Vagina (tissue), 2 donors: ENCODE data around the gene TTLL13. TPM values are rescaled to one million over a fixed set of nuclear protein-coding genes. Genes with fewer than 3 reads are reported as not detected.

Experiments used
- DNase-seq, 2 donors: peaks; one replicate each; pipeline ENCODE4 v3.0.0-alpha.2; 2017; ENCODE audit errors: extremely low spot score in 2 of 2
- H3K27ac ChIP-seq: fragments of 200-600 bp; sonication (generic); one replicate; pipeline ENCODE4 v1.5.1; 2019
- H3K27me3 ChIP-seq: fragments of 200-600 bp; sonication (generic); one replicate; pipeline ENCODE4 v1.5.1; 2019
- H3K36me3 ChIP-seq, 2 donors: fragments of 200-600 bp; sonication (generic); one replicate each; pipeline ENCODE4 v1.5.1; 2017 to 2019
- H3K4me1 ChIP-seq: fragments of 200-600 bp; sonication (generic); one replicate; pipeline ENCODE4 v1.5.1; 2019
- H3K4me3 ChIP-seq, 2 donors: fragments of 200-600 bp; sonication (generic); 1 replicate in 1 of 2; 2 replicates in 1 of 2; pipeline ENCODE4 v1.5.1; 2016 to 2019
- H3K9me3 ChIP-seq: fragments of 200-600 bp; sonication (generic); one replicate; pipeline ENCODE4 v1.5.1; 2019
- CTCF ChIP-seq, 3 experiments: fragments of 450-650 bp in 2 of 3; fragments of 200-600 bp in 1 of 3; sonication (generic) in 1 of 3; IDR thresholded peaks; one replicate each; pipeline ENCODE4 v1.5.1; 2017 to 2019; ENCODE audit warnings: antibody characterized with exemption in 3 of 3, mild to moderate bottlenecking in 2 of 3, moderate library complexity in 2 of 3
- POLR2A ChIP-seq, 2 donors: fragments of 450-650 bp; IDR thresholded peaks; one replicate each; pipeline ENCODE4 v1.6.1; 2017; ENCODE audit warnings: antibody characterized with exemption in 2 of 2, mild to moderate bottlenecking in 2 of 2, moderate library complexity in 2 of 2
- POLR2AphosphoS5 ChIP-seq, 2 donors: sonication (generic); formaldehyde crosslinking; IDR thresholded peaks; one replicate each; pipeline ENCODE4 v1.9.0; 2017; ENCODE audit warnings: antibody characterized with exemption in 2 of 2, mild to moderate bottlenecking in 2 of 2, low read depth in 1 of 2; ENCODE audit not compliant: insufficient read depth in 1 of 2
- intact Hi-C: fragments of 100-400 bp; cut with DNase I; formaldehyde crosslinking; loops from one replicate; pipeline ENCODE4 v1.15.1; 2023
- total RNA-seq: library from RNA; depleted of rRNA; stranded (reverse); fragments of >200 nt; gene quantifications from one replicate; pipeline ENCODE4 v1.2.3, GENCODE V29; 2016

The TTLL13 gene, protein sequence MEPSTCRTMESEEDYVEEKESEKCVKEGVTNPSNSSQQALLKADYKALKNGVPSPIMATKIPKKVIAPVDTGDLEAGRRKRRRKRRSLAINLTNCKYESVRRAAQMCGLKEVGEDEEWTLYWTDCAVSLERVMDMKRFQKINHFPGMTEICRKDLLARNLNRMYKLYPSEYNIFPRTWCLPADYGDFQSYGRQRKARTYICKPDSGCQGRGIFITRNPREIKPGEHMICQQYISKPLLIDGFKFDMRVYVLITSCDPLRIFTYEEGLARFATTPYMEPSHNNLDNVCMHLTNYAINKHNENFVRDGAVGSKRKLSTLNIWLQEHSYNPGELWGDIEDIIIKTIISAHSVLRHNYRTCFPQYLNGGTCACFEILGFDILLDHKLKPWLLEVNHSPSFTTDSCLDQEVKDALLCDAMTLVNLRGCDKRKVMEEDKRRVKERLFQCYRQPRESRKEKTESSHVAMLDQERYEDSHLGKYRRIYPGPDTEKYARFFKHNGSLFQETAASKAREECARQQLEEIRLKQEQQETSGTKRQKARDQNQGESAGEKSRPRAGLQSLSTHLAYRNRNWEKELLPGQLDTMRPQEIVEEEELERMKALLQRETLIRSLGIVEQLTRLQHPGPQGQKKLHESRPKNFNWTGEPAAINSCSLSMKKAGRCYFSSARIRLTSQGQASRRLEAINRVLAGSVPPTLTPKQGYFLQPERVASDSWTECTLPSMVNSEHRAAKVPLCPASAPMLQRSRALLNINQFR
- total RNA-seq, result not detected

DNA sequence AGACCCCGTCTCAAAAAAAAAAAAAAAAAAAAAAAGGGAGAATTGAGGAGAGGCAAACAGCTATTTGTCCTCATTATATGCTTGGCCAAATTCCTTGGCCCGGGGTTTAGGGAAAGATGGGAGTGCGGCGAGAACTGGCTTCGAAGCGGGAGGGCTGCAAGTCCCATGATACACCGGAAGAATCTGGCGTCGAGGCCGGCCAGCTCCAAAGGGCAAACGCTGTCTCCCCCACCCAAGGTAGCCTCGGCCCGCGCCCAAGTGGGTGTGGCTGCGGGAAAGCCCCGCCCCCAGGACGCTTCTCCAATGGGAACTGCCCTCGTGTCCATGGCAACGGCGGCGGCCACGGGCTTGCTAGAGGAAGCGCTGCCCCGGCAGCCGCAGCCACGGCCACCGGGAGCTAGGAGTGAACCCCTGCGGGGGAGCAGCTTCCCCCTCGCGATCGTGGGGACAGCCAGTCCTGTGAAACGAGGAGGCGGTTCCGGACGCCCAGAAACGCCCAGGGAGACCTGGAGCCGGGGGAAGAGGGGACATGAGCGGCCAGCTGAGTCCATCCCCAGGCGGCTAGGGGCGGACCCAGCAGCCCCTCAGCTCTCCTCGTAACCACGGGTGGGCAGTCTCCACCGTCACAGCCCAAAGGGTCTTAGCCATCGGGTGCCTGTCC, at the start of gene TTLL13:
Gene TTLL13 (plus strand): TSS at position 354 of the 661 bp plus-strand sequence. CDS start 1,075 bp downstream, outside the sequence.
- Histone ChIP-seq H3K9me3 (no peaks in the 10 kb centered on the region), H3K4me3 (peak within 1 kb of the TSS; percentile 50 to 54), H3K27ac (peak within 1 kb of the TSS; percentile 16), H3K36me3 (no peaks in the 10 kb centered on the region), H3K4me1 (peaks cover 10% of the 10 kb centered on the region), H3K27me3 (no peaks in the 10 kb centered on the region)
- TF ChIP-seq POLR2AphosphoS5 (IDR thresholded peaks at IDR 0.05; ENCODE audit: insufficient read depth in 1 of 2, low read depth in 1 of 2), result peak in 1 of 2 donors; percentile 76
- TF ChIP-seq CTCF (IDR thresholded peaks at IDR 0.05), result no peak
- intact Hi-C loops, result no loop called here
- no peak for DNase-seq

GRCh38 chr15:90200534-90201129, 48.7 kb upstream of the TTLL13 start:
- Histone ChIP-seq H3K9me3 (no peaks in the 10 kb centered on the region), H3K4me1 (peaks cover 53% of the 10 kb centered on the region), H3K36me3 (no peaks in the 10 kb centered on the region), H3K27me3 (no peaks in the 10 kb centered on the region), H3K4me3 (peak overlapping the region; percentile 89 to 90), H3K27ac (peak overlapping the region; percentile 86)
- intact Hi-C loops, result no loop called here
- no peak for DNase-seq
- TF ChIP-seq POLR2AphosphoS5 (IDR thresholded peaks at IDR 0.05; ENCODE audit: insufficient read depth in 1 of 2, low read depth in 1 of 2), result no peak
- TF ChIP-seq CTCF (IDR thresholded peaks at IDR 0.05), result peak in 1 of 3 experiments; percentile 1

DNA sequence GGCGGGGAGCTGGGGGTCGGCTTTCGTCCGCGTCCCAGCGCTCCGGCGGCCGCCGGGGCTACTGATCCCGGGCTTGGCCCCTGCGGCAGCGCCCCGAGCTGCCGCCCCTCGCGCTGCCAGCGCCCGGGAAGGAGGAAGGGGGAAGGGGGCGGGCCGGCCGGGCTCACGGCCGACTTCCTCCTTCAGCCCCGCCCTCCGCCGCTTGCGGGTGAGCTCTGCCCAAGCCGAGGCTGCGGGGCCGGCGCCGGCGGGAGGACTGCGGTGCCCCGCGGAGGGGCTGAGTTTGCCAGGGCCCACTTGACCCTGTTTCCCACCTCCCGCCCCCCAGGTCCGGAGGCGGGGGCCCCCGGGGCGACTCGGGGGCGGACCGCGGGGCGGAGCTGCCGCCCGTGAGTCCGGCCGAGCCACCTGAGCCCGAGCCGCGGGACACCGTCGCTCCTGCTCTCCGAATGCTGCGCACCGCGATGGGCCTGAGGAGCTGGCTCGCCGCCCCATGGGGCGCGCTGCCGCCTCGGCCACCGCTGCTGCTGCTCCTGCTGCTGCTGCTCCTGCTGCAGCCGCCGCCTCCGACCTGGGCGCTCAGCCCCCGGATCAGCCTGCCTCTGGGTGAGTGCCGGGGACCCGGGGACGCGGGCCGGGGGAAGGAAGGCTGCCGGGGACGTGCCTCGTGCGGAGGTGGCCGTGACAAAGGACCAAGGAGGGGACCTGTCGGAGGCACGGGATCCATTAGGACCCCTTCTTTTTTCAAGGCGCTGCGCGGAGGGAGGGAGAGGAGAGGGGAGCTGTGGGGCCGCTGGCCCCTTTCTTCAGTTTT, 48.0 kb upstream of the TTLL13 start, which contains the start of gene SEMA4B:
Gene SEMA4B (plus strand): TSS at position 201 of the 814 bp plus-strand sequence. CDS start 249 bp downstream, at position 450.
- intact Hi-C loops, result no loop called here
- TF ChIP-seq CTCF (IDR thresholded peaks at IDR 0.05), result no peak
- TF ChIP-seq POLR2AphosphoS5 (IDR thresholded peaks at IDR 0.05; ENCODE audit: insufficient read depth in 1 of 2, low read depth in 1 of 2), result no peak
- no peak for TF ChIP-seq POLR2A (IDR thresholded peaks at IDR 0.05)
- Histone ChIP-seq H3K9me3 (no peaks in the 10 kb centered on the region), H3K4me1 (peaks cover 60% of the 10 kb centered on the region), H3K27ac (peak within 1 kb of the TSS; percentile 86), H3K4me3 (peak within 1 kb of the TSS; percentile 89 to 90), H3K27me3 (no peaks in the 10 kb centered on the region), H3K36me3 (no peaks in the 10 kb centered on the region)
- DNase-seq, result no peak

GRCh38 chr15:90201944-90202375, 47.4 kb upstream of the TTLL13 start:
- Histone ChIP-seq H3K27ac (peak overlapping the region; percentile 86), H3K36me3 (no peaks in the 10 kb centered on the region), H3K9me3 (no peaks in the 10 kb centered on the region), H3K27me3 (no peaks in the 10 kb centered on the region), H3K4me3 (peak overlapping the region; percentile 89 to 90), H3K4me1 (peaks cover 65% of the 10 kb centered on the region)
- no peak for DNase-seq
- TF ChIP-seq POLR2AphosphoS5 (IDR thresholded peaks at IDR 0.05; ENCODE audit: insufficient read depth in 1 of 2, low read depth in 1 of 2) (no peak), CTCF (IDR thresholded peaks at IDR 0.05) (no peak), POLR2A (IDR thresholded peaks at IDR 0.05) (no peak)
- intact Hi-C loops, result no loop called here
